ENCODE data around the gene ANTXR1.
A peak's percentile ranks its signal among the peaks of the same experiment; 100 is the strongest.

ANTXR1 gene

GRCh38 chr2:69080071-69080470, 67.1 kb downstream of the ANTXR1 start:
- no peak for DNase-seq
- POLR2A ChIA-PET = no interaction called here
- Histone ChIP-seq H3K9me3 (ENCODE audit: control extremely low read depth in 1 of 5, control insufficient read depth in 4 of 5, insufficient read depth in 2 of 5, low read depth in 1 of 5, low read length in 4 of 5) (no peaks in the 10 kb centered on the region), H3K4me3 (ENCODE audit: control insufficient read depth in 1 of 7, extremely low read depth in 1 of 7, insufficient read depth in 4 of 7, low read depth in 2 of 7, low read length in 6 of 7) (no peak overlapping the region), H3K4me1 (ENCODE audit: control extremely low read depth in 1 of 4, control insufficient read depth in 4 of 4, insufficient read depth in 4 of 4, low read length in 3 of 4) (peaks cover 0 to 19% (median 12%) of the 10 kb centered on the region in 4 experiments), H3K27me3 (replicated peaks in 2 of 5; ENCODE audit: control insufficient read depth in 4 of 5, insufficient read depth in 5 of 5, low read length in 4 of 5) (peaks cover 0 to 3% (median 0%) of the 10 kb centered on the region in 5 experiments), H3K36me3 (ENCODE audit: control insufficient read depth in 4 of 4, insufficient read depth in 4 of 4, low read length in 3 of 4) (no peaks in the 10 kb centered on the region), H3K27ac (ENCODE audit: insufficient read depth in 1 of 2, low read depth in 1 of 2, low read length in 2 of 2, poor library complexity in 1 of 2, severe bottlenecking in 2 of 2) (no peak overlapping the region)
- CTCF ChIA-PET = interaction anchor here (0.9 kb wide), 1 partner anchor 225 kb away, joined by 3 read pairs; no protein-coding TSS in a partner anchor
- WGBS (ENCODE audit: insufficient coverage) = 94% methylated on average over 2 of the region's 4 CpGs

- POLR2A ChIA-PET = no interaction called here
- no CpG with 5 or more reads among the region's 3 CpGs for whole genome bisulfite sequencing (ENCODE audit: insufficient coverage)
- no peak for DNase-seq
- no peak overlapping the region for H3K4me3 ChIP-seq (ENCODE audit: control insufficient read depth in 1 of 7, extremely low read depth in 1 of 7, insufficient read depth in 4 of 7, low read depth in 2 of 7, low read length in 6 of 7)
- CTCF ChIA-PET = no interaction called here
- no peaks in the 10 kb centered on the region for H3K27me3 ChIP-seq (replicated peaks in 2 of 5; ENCODE audit: control insufficient read depth in 4 of 5, insufficient read depth in 5 of 5, low read length in 4 of 5)
- peaks cover 0 to 19% (median 12%) of the 10 kb centered on the region in 4 experiments for H3K4me1 ChIP-seq (ENCODE audit: control extremely low read depth in 1 of 4, control insufficient read depth in 4 of 4, insufficient read depth in 4 of 4, low read length in 3 of 4)
- no peak overlapping the region for H3K27ac ChIP-seq (ENCODE audit: insufficient read depth in 1 of 2, low read depth in 1 of 2, low read length in 2 of 2, poor library complexity in 1 of 2, severe bottlenecking in 2 of 2)
- H3K36me3 ChIP-seq (ENCODE audit: control insufficient read depth in 4 of 4, insufficient read depth in 4 of 4, low read length in 3 of 4) = no peaks in the 10 kb centered on the region
- H3K9me3 ChIP-seq (ENCODE audit: control extremely low read depth in 1 of 5, control insufficient read depth in 4 of 5, insufficient read depth in 2 of 5, low read depth in 1 of 5, low read length in 4 of 5) = no peaks in the 10 kb centered on the region
Observed at GRCh38 chr2:69081001-69081580, 68.1 kb downstream of the ANTXR1 start.

- H3K4me3 ChIP-seq (ENCODE audit: control insufficient read depth in 1 of 7, extremely low read depth in 1 of 7, insufficient read depth in 4 of 7, low read depth in 2 of 7, low read length in 6 of 7) = no peak overlapping the region
- H3K4me1 ChIP-seq (ENCODE audit: control extremely low read depth in 1 of 4, control insufficient read depth in 4 of 4, insufficient read depth in 4 of 4, low read length in 3 of 4) = peaks cover 0 to 19% (median 12%) of the 10 kb centered on the region in 4 experiments
- no peak for DNase-seq
- WGBS (ENCODE audit: insufficient coverage) = 90% methylated on average over 4 of the region's 4 CpGs
- CTCF ChIA-PET = interaction anchor here (1.2 kb wide), 1 partner anchor 131 kb away, joined by 3 read pairs; no protein-coding TSS in a partner anchor
- H3K27ac ChIP-seq (ENCODE audit: insufficient read depth in 1 of 2, low read depth in 1 of 2, low read length in 2 of 2, poor library complexity in 1 of 2, severe bottlenecking in 2 of 2) = no peak overlapping the region
- H3K36me3 ChIP-seq (ENCODE audit: control insufficient read depth in 4 of 4, insufficient read depth in 4 of 4, low read length in 3 of 4) = no peaks in the 10 kb centered on the region
- no peaks in the 10 kb centered on the region for H3K9me3 ChIP-seq (ENCODE audit: control extremely low read depth in 1 of 5, control insufficient read depth in 4 of 5, insufficient read depth in 2 of 5, low read depth in 1 of 5, low read length in 4 of 5)
- POLR2A ChIA-PET = interaction anchor here (0.7 kb wide), 1 partner anchor 107 kb away, joined by 3 read pairs; no protein-coding TSS in a partner anchor
- H3K27me3 ChIP-seq (replicated peaks in 2 of 5; ENCODE audit: control insufficient read depth in 4 of 5, insufficient read depth in 5 of 5, low read length in 4 of 5) = no peaks in the 10 kb centered on the region
Observed at GRCh38 chr2:69081757-69082156, 68.8 kb downstream of the ANTXR1 start.

GRCh38 chr2:69082430-69082997, 69.5 kb downstream of the ANTXR1 start:
- DNase-seq = peak; percentile 47 to 90 (median 89)
- ChIA-PET POLR2A (interaction anchor here (0.7 kb wide), 1 partner anchor 107 kb away, joined by 3 read pairs; no protein-coding TSS in a partner anchor), CTCF (interaction anchor here (0.6 to 1.2 kb wide), 4 partner anchors 53 to 130 kb away, joined by 3 read pairs; no protein-coding TSS in a partner anchor)
- no peaks in the 10 kb centered on the region for H3K27me3 ChIP-seq (replicated peaks in 2 of 5; ENCODE audit: control insufficient read depth in 4 of 5, insufficient read depth in 5 of 5, low read length in 4 of 5)
- no peaks in the 10 kb centered on the region for H3K36me3 ChIP-seq (ENCODE audit: control insufficient read depth in 4 of 4, insufficient read depth in 4 of 4, low read length in 3 of 4)
- 6% methylated on average over 8 of the region's 9 CpGs for WGBS (ENCODE audit: insufficient coverage)
- no peaks in the 10 kb centered on the region for H3K9me3 ChIP-seq (ENCODE audit: control extremely low read depth in 1 of 5, control insufficient read depth in 4 of 5, insufficient read depth in 2 of 5, low read depth in 1 of 5, low read length in 4 of 5)
- H3K4me1 ChIP-seq (ENCODE audit: control extremely low read depth in 1 of 4, control insufficient read depth in 4 of 4, insufficient read depth in 4 of 4, low read length in 3 of 4) = peaks cover 0 to 19% (median 12%) of the 10 kb centered on the region in 4 experiments
- H3K27ac ChIP-seq (ENCODE audit: insufficient read depth in 1 of 2, low read depth in 1 of 2, low read length in 2 of 2, poor library complexity in 1 of 2, severe bottlenecking in 2 of 2) = no peak overlapping the region
- H3K4me3 ChIP-seq (ENCODE audit: control insufficient read depth in 1 of 7, extremely low read depth in 1 of 7, insufficient read depth in 4 of 7, low read depth in 2 of 7, low read length in 6 of 7) = peak overlapping the region in 1 of 7 experiments; percentile 43

- DNase-seq = no peak
- ChIA-PET CTCF (interaction anchor here (1.2 kb wide), 2 partner anchors 61 to 202 kb away, joined by 3 read pairs; no protein-coding TSS in a partner anchor), POLR2A (interaction anchor here (0.6 kb wide), 1 partner anchor 589 kb away, joined by 4 read pairs; no protein-coding TSS in a partner anchor)
- no peaks in the 10 kb centered on the region for H3K36me3 ChIP-seq (ENCODE audit: control insufficient read depth in 4 of 4, insufficient read depth in 4 of 4, low read length in 3 of 4)
- peaks cover 0 to 19% (median 12%) of the 10 kb centered on the region in 4 experiments for H3K4me1 ChIP-seq (ENCODE audit: control extremely low read depth in 1 of 4, control insufficient read depth in 4 of 4, insufficient read depth in 4 of 4, low read length in 3 of 4)
- WGBS (ENCODE audit: insufficient coverage) = 78% methylated on average over 2 of the region's 2 CpGs
- no peaks in the 10 kb centered on the region for H3K9me3 ChIP-seq (ENCODE audit: control extremely low read depth in 1 of 5, control insufficient read depth in 4 of 5, insufficient read depth in 2 of 5, low read depth in 1 of 5, low read length in 4 of 5)
- no peak overlapping the region for H3K27ac ChIP-seq (ENCODE audit: insufficient read depth in 1 of 2, low read depth in 1 of 2, low read length in 2 of 2, poor library complexity in 1 of 2, severe bottlenecking in 2 of 2)
- no peaks in the 10 kb centered on the region for H3K27me3 ChIP-seq (replicated peaks in 2 of 5; ENCODE audit: control insufficient read depth in 4 of 5, insufficient read depth in 5 of 5, low read length in 4 of 5)
- no peak overlapping the region for H3K4me3 ChIP-seq (ENCODE audit: control insufficient read depth in 1 of 7, extremely low read depth in 1 of 7, insufficient read depth in 4 of 7, low read depth in 2 of 7, low read length in 6 of 7)
Observed at GRCh38 chr2:69083235-69083748, 70.3 kb downstream of the ANTXR1 start.

- H3K4me1 ChIP-seq (ENCODE audit: control extremely low read depth in 1 of 4, control insufficient read depth in 4 of 4, insufficient read depth in 4 of 4, low read length in 3 of 4) = peaks cover 0 to 19% (median 12%) of the 10 kb centered on the region in 4 experiments
- WGBS (ENCODE audit: insufficient coverage) = no CpG with 5 or more reads among the region's 4 CpGs
- no peak overlapping the region for H3K4me3 ChIP-seq (ENCODE audit: control insufficient read depth in 1 of 7, extremely low read depth in 1 of 7, insufficient read depth in 4 of 7, low read depth in 2 of 7, low read length in 6 of 7)
- CTCF ChIA-PET = interaction anchor here (1.0 kb wide), 1 partner anchor 25 kb away, joined by 3 read pairs; no protein-coding TSS in a partner anchor
- POLR2A ChIA-PET = no interaction called here
- H3K27ac ChIP-seq (ENCODE audit: insufficient read depth in 1 of 2, low read depth in 1 of 2, low read length in 2 of 2, poor library complexity in 1 of 2, severe bottlenecking in 2 of 2) = no peak overlapping the region
- H3K36me3 ChIP-seq (ENCODE audit: control insufficient read depth in 4 of 4, insufficient read depth in 4 of 4, low read length in 3 of 4) = no peaks in the 10 kb centered on the region
- no peaks in the 10 kb centered on the region for H3K27me3 ChIP-seq (replicated peaks in 2 of 5; ENCODE audit: control insufficient read depth in 4 of 5, insufficient read depth in 5 of 5, low read length in 4 of 5)
- DNase-seq = no peak
- no peaks in the 10 kb centered on the region for H3K9me3 ChIP-seq (ENCODE audit: control extremely low read depth in 1 of 5, control insufficient read depth in 4 of 5, insufficient read depth in 2 of 5, low read depth in 1 of 5, low read length in 4 of 5)
Observed at GRCh38 chr2:69084492-69084891, 71.5 kb downstream of the ANTXR1 start.

- CTCF ChIA-PET = no interaction called here
- no peak for DNase-seq
- Histone ChIP-seq H3K4me1 (ENCODE audit: control extremely low read depth in 1 of 4, control insufficient read depth in 4 of 4, insufficient read depth in 4 of 4, low read length in 3 of 4) (peaks cover 0 to 19% (median 12%) of the 10 kb centered on the region in 4 experiments), H3K27ac (ENCODE audit: insufficient read depth in 1 of 2, low read depth in 1 of 2, low read length in 2 of 2, poor library complexity in 1 of 2, severe bottlenecking in 2 of 2) (no peak overlapping the region), H3K9me3 (ENCODE audit: control extremely low read depth in 1 of 5, control insufficient read depth in 4 of 5, insufficient read depth in 2 of 5, low read depth in 1 of 5, low read length in 4 of 5) (no peaks in the 10 kb centered on the region), H3K36me3 (ENCODE audit: control insufficient read depth in 4 of 4, insufficient read depth in 4 of 4, low read length in 3 of 4) (no peaks in the 10 kb centered on the region), H3K27me3 (replicated peaks in 2 of 5; ENCODE audit: control insufficient read depth in 4 of 5, insufficient read depth in 5 of 5, low read length in 4 of 5) (no peaks in the 10 kb centered on the region), H3K4me3 (ENCODE audit: control insufficient read depth in 1 of 7, extremely low read depth in 1 of 7, insufficient read depth in 4 of 7, low read depth in 2 of 7, low read length in 6 of 7) (no peak overlapping the region)
- POLR2A ChIA-PET = no interaction called here
- 82% methylated on average over 4 of the region's 4 CpGs for WGBS (ENCODE audit: insufficient coverage)
Observed at GRCh38 chr2:69086466-69086865, 73.5 kb downstream of the ANTXR1 start.

Measured in common myeloid progenitor, CD34-positive (primary cell).